AG10803 (cell line): ENCODE measurements around the gene WRAP53.

Experiments
- DNase-seq: peaks from one replicate; pipeline ENCODE4 v3.0.0; 2010; ENCODE audit warnings: low read depth
- H3K4me3 ChIP-seq: 2 replicates; pipeline ENCODE4 v1.5.1; 2011; ENCODE audit warnings: mild to moderate bottlenecking, low read length, control low read depth
- CTCF ChIP-seq: conservative IDR thresholded peaks from 2 replicates; pipeline ENCODE4 v1.5.1; 2011; ENCODE audit warnings: mild to moderate bottlenecking, low read length, control low read depth, inconsistent platforms

Gene WRAP53

GRCh38 chr17:7716901-7717755 lies 28.9 kb downstream of the WRAP53 start, which contains the start of gene DNAH2:
Gene DNAH2, plus strand, starts transcription at chr17:7717744. Its CDS starts 1,991 bp downstream, at chr17:7719735.
- peak; percentile 41 for TF ChIP-seq CTCF

GRCh38 chr17:7717756-7718350 lies 29.6 kb downstream of the WRAP53 start:
- no peak for TF ChIP-seq CTCF
- peak; percentile 18 for DNase-seq
- peak overlapping the region; percentile 68 for H3K4me3 ChIP-seq

More at GRCh38 chr17:7716901-7717755, 28.9 kb downstream of the WRAP53 start, which contains the start of gene DNAH2:
- DNase-seq = peak; percentile 87
- H3K4me3 ChIP-seq = peak within 1 kb of the TSS; percentile 68

- no peak overlapping the region for H3K4me3 ChIP-seq
- DNase-seq = no peak
- no peak for TF ChIP-seq CTCF
Measured at GRCh38 chr17:7719661-7720060, 31.4 kb downstream of the WRAP53 start.

GRCh38 chr17:7720125-7720524 lies 31.8 kb downstream of the WRAP53 start:
- DNase-seq = no peak
- TF ChIP-seq CTCF = no peak
- no peak overlapping the region for H3K4me3 ChIP-seq

- H3K4me3 ChIP-seq = no peak overlapping the region
- TF ChIP-seq CTCF = no peak
- DNase-seq = no peak
Measured at GRCh38 chr17:7721612-7722011, 33.3 kb downstream of the WRAP53 start.

GRCh38 chr17:7727886-7728285 lies 39.6 kb downstream of the WRAP53 start:
- DNase-seq = no peak
- no peak overlapping the region for H3K4me3 ChIP-seq
- TF ChIP-seq CTCF = no peak

GRCh38 chr17:7729816-7730215 lies 41.5 kb downstream of the WRAP53 start:
- no peak for TF ChIP-seq CTCF
- no peak overlapping the region for H3K4me3 ChIP-seq
- DNase-seq = no peak
